GM18873 (cell line): ENCODE results near the gene PDE8A.
"Not testable (repeated sequence)": the region's sequence is repeated elsewhere in the genome, so short reads cannot be mapped to it uniquely, and the experiment has no call there.

Source experiments
- ATAC-seq: cut with Tn5 transposase; IDR thresholded peaks from one replicate; pipeline ENCODE4 v1.9.1; 2021; ENCODE audit warnings: mild to moderate bottlenecking, moderate library complexity, moderate number of reproducible peaks; ENCODE audit not compliant: unreplicated experiment, low FRiP score

Gene PDE8A

GRCh38 chr15:84987949-84988624 lies 6.4 kb downstream of the PDE8A start:
- ATAC-seq, result no peak

GRCh38 chr15:84988909-84989644 lies 7.4 kb downstream of the PDE8A start:
- ATAC-seq, result no peak

- ATAC-seq, result no peak
Measured at GRCh38 chr15:84990507-84990906, 8.9 kb downstream of the PDE8A start.

- no peak for ATAC-seq
Measured at GRCh38 chr15:84991014-84991712, 9.5 kb downstream of the PDE8A start.

GRCh38 chr15:84992157-84992944 lies 10.7 kb downstream of the PDE8A start:
- no peak for ATAC-seq

GRCh38 chr15:84996055-84996454 lies 14.4 kb downstream of the PDE8A start:
- no peak for ATAC-seq

- not testable (repeated sequence) for ATAC-seq
Measured at GRCh38 chr15:84996714-84997113, 15.1 kb downstream of the PDE8A start.

GRCh38 chr15:84997214-84997613 lies 15.6 kb downstream of the PDE8A start:
- not testable (repeated sequence) for ATAC-seq

GRCh38 chr15:85000189-85000864 lies 18.7 kb downstream of the PDE8A start:
- no peak for ATAC-seq

GRCh38 chr15:85000937-85001336 lies 19.3 kb downstream of the PDE8A start:
- no peak for ATAC-seq

- ATAC-seq, result no peak
Measured at GRCh38 chr15:85002517-85002916, 20.9 kb downstream of the PDE8A start.

GRCh38 chr15:85003593-85004312 lies 22.1 kb downstream of the PDE8A start:
- no peak for ATAC-seq

GRCh38 chr15:85004550-85004949 lies 22.9 kb downstream of the PDE8A start:
- ATAC-seq, result no peak

- ATAC-seq, result no peak
Measured at GRCh38 chr15:85005319-85005718, 23.7 kb downstream of the PDE8A start.

- no peak for ATAC-seq
Measured at GRCh38 chr15:85005746-85006145, 24.1 kb downstream of the PDE8A start.

- ATAC-seq, result no peak
Measured at GRCh38 chr15:85006201-85006600, 24.5 kb downstream of the PDE8A start.

GRCh38 chr15:85006655-85007054 lies 25.0 kb downstream of the PDE8A start:
- ATAC-seq, result no peak

- no peak for ATAC-seq
Measured at GRCh38 chr15:85007137-85007536, 25.5 kb downstream of the PDE8A start.

- ATAC-seq, result no peak
Measured at GRCh38 chr15:85007741-85008397, 26.2 kb downstream of the PDE8A start.
